H1 (cell line): Measurements from ENCODE around the gene FIGNL2. TPM values are rescaled to one million over a fixed set of nuclear protein-coding genes. Genes with fewer than 3 reads are reported as not detected.

ENCODE experiments used
- CTCF ChIA-PET: fragments of 300-600 bp; sonication (Branson Sonifier 250); formaldehyde crosslinking; loops from one replicate; lab custom pipeline; 2021; ENCODE audit not compliant: partially characterized antibody; lab: Charles Lee
- POLR2A ChIA-PET: fragments of 300-600 bp; sonication (Branson Sonifier 250); formaldehyde crosslinking; loops from one replicate; lab custom pipeline; 2021; ENCODE audit warnings: inconsistent platforms; ENCODE audit not compliant: partially characterized antibody; lab: Charles Lee
- DNase-seq, 2 experiments: peaks; one replicate each; pipeline versions ENCODE4 v3.0.0 to v3.0.0-alpha.2; 2010 to 2022; ENCODE audit warnings: low spot score in 2 of 2, low read depth in 1 of 2, mixed read lengths in 1 of 2
- FAIRE-seq: peaks from 2 replicates; lab custom pipeline; 2011; peaks lifted over from hg19 to GRCh38; lab: Jason Lieb, UNC
- H2AFZ ChIP-seq: 2 replicates; pipeline ENCODE4 v1.8.1; 2012; ENCODE audit warnings: low read length, inconsistent platforms
- H2AK5ac ChIP-seq: 2 replicates; pipeline ENCODE4 v1.6.1; 2013; ENCODE audit warnings: low read depth, low read length
- H2BK120ac ChIP-seq: replicated peaks from 2 replicates; pipeline ENCODE3; 2013; ENCODE audit warnings: low read depth, low read length, inconsistent platforms
- H2BK12ac ChIP-seq: 2 replicates; pipeline ENCODE4 v1.6.1; 2013; ENCODE audit warnings: low read depth, low read length
- H2BK15ac ChIP-seq: 2 replicates; pipeline ENCODE4 v1.6.1; 2013; ENCODE audit warnings: low read length
- H2BK20ac ChIP-seq: 2 replicates; pipeline ENCODE4 v1.6.1; 2013; ENCODE audit warnings: low read length
- H2BK5ac ChIP-seq: 2 replicates; pipeline ENCODE4 v1.6.1; 2013; ENCODE audit warnings: low read depth, low read length
- H3K14ac ChIP-seq: 2 replicates; pipeline ENCODE4 v1.6.1; 2013; ENCODE audit warnings: inconsistent platforms; ENCODE audit not compliant: insufficient read length
- H3K18ac ChIP-seq: 2 replicates; pipeline ENCODE4 v1.6.1; 2013; ENCODE audit warnings: low read length; ENCODE audit errors: extremely low read depth
- H3K23ac ChIP-seq: 2 replicates; pipeline ENCODE4 v1.6.1; 2013; ENCODE audit warnings: inconsistent platforms; ENCODE audit not compliant: insufficient read length
- H3K23me2 ChIP-seq: 2 replicates; pipeline ENCODE4 v1.6.1; 2013; ENCODE audit warnings: low read depth, low read length
- H3K27ac ChIP-seq: 2 replicates; pipeline ENCODE4 v1.6.1; 2011; ENCODE audit warnings: low read depth, low read length, inconsistent platforms
- H3K27me3 ChIP-seq, 4 experiments: replicated peaks in 1 of 4; 1 replicate in 1 of 4; 2 replicates in 3 of 4; pipeline versions ENCODE4 v1.6.1 to v1.8.1; 2011 to 2013; ENCODE audit warnings: low read length in 3 of 4, mild to moderate bottlenecking in 3 of 4, inconsistent platforms in 2 of 4, mixed read lengths in 2 of 4, moderate library complexity in 1 of 4; ENCODE audit not compliant: control insufficient read depth in 3 of 4, insufficient read depth in 3 of 4; ENCODE audit errors: extremely low read depth in 1 of 4
- H3K36me3 ChIP-seq, 4 experiments: 2 replicates each; pipeline versions ENCODE4 v1.6.1 to v1.8.1; 2011 to 2013; ENCODE audit warnings: mild to moderate bottlenecking in 4 of 4, low read length in 3 of 4, moderate library complexity in 2 of 4, control low read depth in 1 of 4, inconsistent platforms in 1 of 4; ENCODE audit not compliant: insufficient read depth in 4 of 4, control insufficient read depth in 2 of 4
- H3K4ac ChIP-seq: replicated peaks from 2 replicates; pipeline ENCODE3; 2013; ENCODE audit warnings: low read length, low read depth, mixed read lengths, inconsistent platforms; ENCODE audit not compliant: insufficient read length
- H3K4me1 ChIP-seq, 4 experiments: replicated peaks in 1 of 4; 1 replicate in 1 of 4; 2 replicates in 3 of 4; pipeline versions ENCODE4 v1.6.1 to v1.8.1; 2011 to 2013; ENCODE audit warnings: low read length in 3 of 4, inconsistent platforms in 2 of 4, mixed read lengths in 1 of 4; ENCODE audit not compliant: insufficient read depth in 4 of 4, control insufficient read depth in 3 of 4
- H3K4me2 ChIP-seq, 2 experiments: 2 replicates each; pipeline versions ENCODE4 v1.6.1 to v1.8.1; 2011 to 2013; ENCODE audit warnings: low read depth in 2 of 2, low read length in 2 of 2, control low read depth in 1 of 2, inconsistent platforms in 1 of 2, mild to moderate bottlenecking in 1 of 2; ENCODE audit not compliant: insufficient read depth in 1 of 2
- H3K4me3 ChIP-seq, 4 experiments: fragments of 200-600, 300-600 bp in 1 of 4; sonication (generic), shearing (Covaris generic), sonication (Bioruptor Twin) in 1 of 4; 2 replicates each; pipeline versions ENCODE4 v1.5.1 to v1.8.1; 2011 to 2016; ENCODE audit warnings: low read length in 4 of 4, low read depth in 3 of 4, control low read depth in 2 of 4, inconsistent platforms in 2 of 4, mild to moderate bottlenecking in 2 of 4, mixed read lengths in 1 of 4, moderate library complexity in 1 of 4; ENCODE audit not compliant: insufficient read depth in 2 of 4; ENCODE audit errors: extremely low read depth in 1 of 4
- H3K56ac ChIP-seq: replicated peaks from 2 replicates; pipeline ENCODE3; 2013; ENCODE audit warnings: low read depth, mild to moderate bottlenecking, mixed read lengths, low read length, inconsistent platforms; ENCODE audit not compliant: insufficient read length
- H3K79me1 ChIP-seq: 2 replicates; pipeline ENCODE4 v1.6.1; 2013; ENCODE audit warnings: low read depth, low read length, control low read depth
- H3K79me2 ChIP-seq, 2 experiments: 2 replicates each; pipeline versions ENCODE4 v1.6.1 to v1.8.1; 2012 to 2013; ENCODE audit warnings: low read length in 2 of 2, mild to moderate bottlenecking in 2 of 2, inconsistent platforms in 1 of 2; ENCODE audit not compliant: insufficient read depth in 2 of 2, control insufficient read depth in 1 of 2
- H3K9ac ChIP-seq, 4 experiments: replicated peaks in 1 of 4; 1 replicate in 1 of 4; 2 replicates in 3 of 4; pipeline versions ENCODE4 v1.6.1 to v1.8.1; 2011 to 2013; ENCODE audit warnings: low read depth in 3 of 4, low read length in 3 of 4, control low read depth in 2 of 4, mild to moderate bottlenecking in 2 of 4, moderate library complexity in 2 of 4, inconsistent platforms in 1 of 4; ENCODE audit errors: extremely low read depth in 1 of 4
- H3K9me3 ChIP-seq, 2 experiments: 2 replicates each; pipeline versions ENCODE4 v1.6.1 to v1.8.1; 2012 to 2013; ENCODE audit warnings: mild to moderate bottlenecking in 2 of 2, moderate library complexity in 2 of 2, control low read depth in 1 of 2, inconsistent platforms in 1 of 2, low read depth in 1 of 2, low read length in 1 of 2, mixed read lengths in 1 of 2; ENCODE audit not compliant: insufficient read depth in 2 of 2
- H4K20me1 ChIP-seq, 2 experiments: replicated peaks in 1 of 2; 2 replicates each; pipeline versions ENCODE3 to v1.8.1; 2011 to 2013; ENCODE audit warnings: inconsistent platforms in 2 of 2, low read length in 2 of 2, mild to moderate bottlenecking in 1 of 2; ENCODE audit not compliant: insufficient read depth in 2 of 2, control insufficient read depth in 1 of 2
- H4K5ac ChIP-seq: 2 replicates; pipeline ENCODE4 v1.6.1; 2013; ENCODE audit warnings: low read length, low read depth, mixed read lengths, inconsistent platforms; ENCODE audit not compliant: insufficient read length
- H4K8ac ChIP-seq: 2 replicates; pipeline ENCODE4 v1.8.0; 2013; ENCODE audit warnings: mild to moderate bottlenecking, moderate library complexity, low read length, inconsistent platforms; ENCODE audit not compliant: insufficient read depth; ENCODE audit errors: extremely low read depth
- H4K91ac ChIP-seq: replicated peaks from 2 replicates; pipeline ENCODE3; 2013; ENCODE audit warnings: low read length, mixed read lengths, inconsistent platforms; ENCODE audit not compliant: insufficient read length
- BCL11A ChIP-seq, 2 experiments: IDR thresholded peaks; one replicate each; pipeline ENCODE4 v1.6.1; 2011; ENCODE audit warnings: low read depth in 2 of 2, low read length in 2 of 2, mild to moderate bottlenecking in 2 of 2
- CTBP2 ChIP-seq: IDR thresholded peaks from 2 replicates; pipeline ENCODE4 v1.7.0; 2011; ENCODE audit warnings: borderline replicate concordance, mild to moderate bottlenecking, moderate library complexity, mixed read lengths, low read length; ENCODE audit not compliant: insufficient read depth, insufficient read length
- JUN ChIP-seq: IDR thresholded peaks from 2 replicates; pipeline ENCODE4 v1.6.1; 2011; ENCODE audit warnings: low read depth, mild to moderate bottlenecking, improper control_type of control experiment, low read length
- NRF1 ChIP-seq: IDR thresholded peaks from 2 replicates; pipeline ENCODE4 v1.6.1; 2011; ENCODE audit warnings: mild to moderate bottlenecking, low read depth, low read length, improper control_type of control experiment
- PHF8 ChIP-seq: fragments of 200-600 bp; sonication (generic); conservative IDR thresholded peaks from 2 replicates; pipeline ENCODE4 v1.7.1; 2012; ENCODE audit warnings: low read depth, mild to moderate bottlenecking, inconsistent platforms, low read length, moderate library complexity
- POLR2AphosphoS5 ChIP-seq: IDR thresholded peaks from 2 replicates; pipeline ENCODE4 v1.6.1; 2011; ENCODE audit warnings: low read depth, low read length
- RXRA ChIP-seq: IDR thresholded peaks from 2 replicates; pipeline ENCODE4 v1.6.1; 2011; ENCODE audit warnings: low read depth, mild to moderate bottlenecking, low read length, moderate library complexity; ENCODE audit not compliant: insufficient read depth
- SAP30 ChIP-seq: fragments of 300-600 bp; sonication (generic); IDR thresholded peaks from 2 replicates; pipeline ENCODE4 v1.7.1; 2012; ENCODE audit warnings: low read length, moderate library complexity, mild to moderate bottlenecking, inconsistent platforms; ENCODE audit not compliant: insufficient read depth, insufficient replicate concordance
- SIX5 ChIP-seq: IDR thresholded peaks from 2 replicates; pipeline ENCODE4 v1.6.1; 2011; ENCODE audit warnings: mild to moderate bottlenecking, low read depth, low read length
- SUZ12 ChIP-seq: fragments of 200-600 bp; sonication (generic); IDR thresholded peaks from 2 replicates; pipeline ENCODE4 v1.6.1; 2012; ENCODE audit warnings: mild to moderate bottlenecking, inconsistent platforms, low read length, moderate library complexity, mixed read lengths
- TAF1 ChIP-seq: IDR thresholded peaks from 2 replicates; pipeline ENCODE4 v1.6.1; 2011; ENCODE audit warnings: mild to moderate bottlenecking, low read depth, low read length
- TEAD4 ChIP-seq: IDR thresholded peaks from 2 replicates; pipeline ENCODE4 v1.6.1; 2012; ENCODE audit warnings: low read depth, low read length, inconsistent platforms, mixed read lengths
- WGBS, 2 experiments: shearing (Covaris generic) in 1 of 2; methylation state at CpG; one replicate each; pipeline versions ENCODE4 v1.1.6 to v1.1.7; 2013 to 2015; ENCODE audit warnings: low lambda C conversion rate in 2 of 2, mixed read lengths in 2 of 2, inconsistent platforms in 1 of 2, low coverage in 1 of 2, missing lambda C conversion rate in 1 of 2; ENCODE audit not compliant: insufficient replicate concordance in 2 of 2, insufficient coverage in 1 of 2, insufficient read length in 1 of 2; ENCODE audit errors: extremely low coverage in 1 of 2, missing lambda C conversion rate in 1 of 2; 5-methylcytosine and 5-hydroxymethylcytosine counted together
- polyA plus RNA-seq, 7 experiments: library from polyadenylated mRNA; depleted of rRNA in 3 of 7; stranded (reverse) in 5 of 7; unstranded in 2 of 7; fragments of >200 nt in 5 of 7; fragments of 200-250 nt in 2 of 7; gene quantifications; 1 replicate in 5 of 7; 2 replicates in 1 of 7; 4 replicates in 1 of 7; pipeline versions ENCODE4 v1.2.1 to v1.2.3, GENCODE V29; 2011 to 2013; ENCODE audit warnings: missing spikeins in 2 of 7, mixed read lengths in 2 of 7
- total RNA-seq: library from RNA; stranded (reverse); fragmentation: NEBNext Ultra II Directional; extraction: Animal tissue kit (Norgen Biotek cat#: 25700); gene quantifications from 2 replicates; pipeline ENCODE4 v1.2.1, GENCODE V29; 2021

Gene FIGNL2
- total and polyA plus RNA-seq, 2 of the 8 experiments (the other 6 are each of a cell fraction or from before 2014, with no cell fraction given) = 6.5 to 7.1 TPM

DNA sequence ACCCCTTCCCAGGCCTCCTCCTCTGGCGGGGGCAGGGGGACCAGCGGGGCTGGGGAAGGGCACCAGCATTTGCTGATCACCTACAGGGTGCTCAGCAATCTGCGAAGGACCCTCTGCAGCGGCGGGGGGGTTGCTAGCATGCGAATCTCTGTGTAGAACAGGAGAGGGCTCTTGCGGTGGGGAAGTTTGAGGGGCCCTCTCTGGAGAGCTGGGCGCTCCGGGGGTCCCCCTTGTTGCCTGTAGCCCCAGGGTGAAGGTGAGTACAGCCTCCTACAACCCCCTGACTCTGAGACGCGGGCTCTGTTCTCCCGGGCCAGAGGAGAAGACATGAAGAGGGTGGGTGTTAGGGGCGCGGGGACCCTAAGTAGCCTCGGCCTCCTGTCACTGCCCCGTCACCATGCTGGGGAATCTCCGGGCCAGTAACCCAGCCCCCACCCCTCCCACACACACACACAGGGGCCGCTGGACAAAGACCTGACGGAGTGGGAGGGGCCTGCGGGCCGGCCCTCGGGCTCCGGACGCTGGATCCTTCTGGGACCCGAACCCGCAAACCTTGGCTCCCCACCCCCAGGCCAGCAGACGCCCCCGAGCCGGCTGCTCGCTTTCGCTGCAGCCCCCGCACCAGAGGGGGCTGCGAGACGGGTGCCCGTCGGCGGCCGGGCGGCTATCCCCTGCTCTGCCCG, 734 bp downstream of the FIGNL2 start:
- 0% methylated on average over 13 of the region's 40 CpGs; no CpG with 5 or more reads in 1 of the 2 experiments for WGBS, 2 experiments
- Histone ChIP-seq H4K8ac (peak overlapping the region; percentile 35; the same call in 1 of the 2 replicates), H2BK15ac (no peak overlapping the region), H4K5ac (no peak overlapping the region), H3K9me3 (no peaks in the 10 kb centered on the region), H2BK120ac (no peak overlapping the region), H2BK12ac (no peak overlapping the region), H3K4me2 (peak overlapping the region; percentile 84 to 97), H2BK5ac (no peak overlapping the region), H3K36me3 (no peaks in the 10 kb centered on the region), H2AFZ (no peak overlapping the region), H4K91ac (no peak overlapping the region), H3K23ac (no peak overlapping the region), H3K23me2 (peaks cover 18% of the 10 kb centered on the region; the same call in 1 of the 2 replicates), H4K20me1 (peaks cover 2 to 14% of the 10 kb centered on the region in 2 experiments), H3K4me3 (peak overlapping the region; percentile 61 to 91 (median 76)), H3K4me1 (peaks cover 12 to 31% (median 22%) of the 10 kb centered on the region in 4 experiments), H3K4ac (no peak overlapping the region), H3K56ac (no peak overlapping the region), H2AK5ac (no peak overlapping the region), H3K79me2 (peaks cover 0 to 4% of the 10 kb centered on the region in 2 experiments; a peak in 2 of 4 replicates), H2BK20ac (no peak overlapping the region), H3K27me3 (peaks cover 6 to 38% (median 35%) of the 10 kb centered on the region in 4 experiments), H3K79me1 (peaks cover 3% of the 10 kb centered on the region; the same call in 1 of the 2 replicates), H3K18ac (peak overlapping the region; percentile 48; the same call in 1 of the 2 replicates), H3K27ac (no peak overlapping the region), H3K14ac (no peak overlapping the region), H3K9ac (no peak overlapping the region; a peak in 2 of 7 replicates)
- FAIRE-seq (no peak), DNase-seq (peak in 1 of 2 experiments; percentile 79)
- POLR2A ChIA-PET = interaction anchor here (3.0 to 11.0 kb wide), 2 partner anchors 11 to 19 kb away, joined by 14 to 107 read pairs; no protein-coding TSS in a partner anchor
- CTCF ChIA-PET = interaction anchor here (5.0 kb wide), 1 partner anchor 15 kb away, joined by 31 read pairs; no protein-coding TSS in a partner anchor
- TF ChIP-seq POLR2AphosphoS5 (no peak), JUN (no peak), PHF8 (no peak), TEAD4 (no peak), SIX5 (no peak), RXRA (no peak), CTBP2 (no peak), BCL11A (IDR thresholded peaks at IDR 0.05; ENCODE audit: low read depth in 2 of 2, low read length in 2 of 2) (no peak), NRF1 (no peak), SAP30 (peak; percentile 47), SUZ12 (no peak), TAF1 (no peak)
